Epithelial cell of esophagus (primary cell): ENCODE results near the gene DRC7.

ENCODE experiments used
- DNase-seq: peaks from one replicate; pipeline ENCODE4 v3.0.0; 2010; ENCODE audit warnings: low read depth
- H3K4me3 ChIP-seq: 2 replicates; pipeline ENCODE4 v1.5.1; 2011; ENCODE audit warnings: mild to moderate bottlenecking, low read length, control low read depth
- CTCF ChIP-seq: IDR thresholded peaks from 2 replicates; pipeline ENCODE4 v1.5.1; 2011; ENCODE audit warnings: low read depth, mild to moderate bottlenecking, low read length, control low read depth, inconsistent platforms; ENCODE audit not compliant: insufficient read depth; ENCODE audit errors: missing control alignments

The DRC7 gene

GRCh38 chr16:57694725-57695679, at the start of gene DRC7:
DRC7 (plus strand) TSS chr16:57694806; CDS start chr16:57697950, 3,144 bp downstream.
- H3K4me3 ChIP-seq, result no peak within 1 kb of the TSS
- DNase-seq, result peak; percentile 53
- no peak for TF ChIP-seq CTCF

- TF ChIP-seq CTCF, result no peak
- DNase-seq, result no peak
- no peak overlapping the region for H3K4me3 ChIP-seq
These were observed 49.4 kb upstream of the DRC7 start for GRCh38 chr16:57645169-57645568.

- DNase-seq, result peak; percentile 53
- no peak for TF ChIP-seq CTCF
- H3K4me3 ChIP-seq, result no peak overlapping the region
These were observed 48.8 kb upstream of the DRC7 start for GRCh38 chr16:57645691-57646387.

- no peak for TF ChIP-seq CTCF
- H3K4me3 ChIP-seq, result no peak overlapping the region
- DNase-seq, result no peak
These were observed 48.1 kb upstream of the DRC7 start for GRCh38 chr16:57646388-57647039.

- no peak overlapping the region for H3K4me3 ChIP-seq
- peak; percentile 21 for DNase-seq
- TF ChIP-seq CTCF, result no peak
These were observed 47.3 kb upstream of the DRC7 start for GRCh38 chr16:57647136-57647875.

- no peak for TF ChIP-seq CTCF
- DNase-seq, result no peak
- H3K4me3 ChIP-seq, result no peak overlapping the region
These were observed 46.5 kb upstream of the DRC7 start for GRCh38 chr16:57648125-57648524.
